ENCODE measurements around the gene MAP2K5. TPM values are rescaled to one million over a fixed set of nuclear protein-coding genes. Genes with fewer than 3 reads are reported as not detected.

MAP2K5 gene
- total and polyA plus RNA-seq, 9 of the 15 experiments (the other 6 are each of a cell fraction or from before 2014, with no cell fraction given) = 0.41 to 16.5 (median 7.5) TPM

GRCh38 chr15:67660446-67660845 is 117.9 kb downstream of the MAP2K5 start:
- H3K79me2 ChIP-seq (ENCODE audit: control insufficient read depth, insufficient read depth, low read length) = no peaks in the 10 kb centered on the region
- H4K20me1 ChIP-seq (replicated peaks; ENCODE audit: control insufficient read depth, insufficient read depth, low read length) = no peaks in the 10 kb centered on the region
- TF ChIP-seq ZNF707 (CRISPR knock-in tag; conservative IDR thresholded peaks at IDR 0.05) (no peak), ZNF23 (CRISPR knock-in tag; IDR thresholded peaks at IDR 0.05) (no peak), BCLAF1 (IDR thresholded peaks at IDR 0.05; ENCODE audit: borderline replicate concordance in 1 of 2, control insufficient read depth in 1 of 2, low read depth in 2 of 2, low read length in 1 of 2) (no peak), HNRNPH1 (optimal IDR thresholded peaks at IDR 0.05; ENCODE audit: low read depth, low read length) (no peak), ZNF311 (CRISPR knock-in tag; IDR thresholded peaks at IDR 0.05) (no peak)
- no peaks in the 10 kb centered on the region for H3K27me3 ChIP-seq (ENCODE audit: control insufficient read depth in 2 of 2, insufficient read depth in 2 of 2, low read length in 2 of 2)
- H3K4me3 ChIP-seq = no peak overlapping the region
- ChIA-PET CTCF (ENCODE audit: low intra/inter-chr PET ratio) (no interaction called here), POLR2A (interaction anchor here (1.0 to 1.3 kb wide), 3 partner anchors 10 to 25 kb away, joined by 3 read pairs; no protein-coding TSS in a partner anchor)
- H3K9ac ChIP-seq (ENCODE audit: insufficient read depth in 1 of 2, low read depth in 2 of 2, low read length in 2 of 2) = no peak overlapping the region
- intact Hi-C loops (cut with micrococcal nuclease) = no loop called here
- H3K4me1 ChIP-seq (replicated peaks in 1 of 2; ENCODE audit: control insufficient read depth in 2 of 2, insufficient read depth in 2 of 2, low read length in 2 of 2) = no peaks in the 10 kb centered on the region; a peak in 1 of 5 replicates
- H3K9me3 ChIP-seq (replicated peaks; ENCODE audit: control insufficient read depth, insufficient read depth, low read depth, low read length) = no peaks in the 10 kb centered on the region
- H3K4me2 ChIP-seq (ENCODE audit: insufficient read depth, low read length) = no peak overlapping the region
- in situ Hi-C loops (cut with MboI) = no loop called here
- no TSS peak for BruUV-seq (replicated peaks)
- H2AFZ ChIP-seq (ENCODE audit: low read depth, low read length) = no peak overlapping the region
- no peaks in the 10 kb centered on the region for H3K9me1 ChIP-seq (ENCODE audit: control insufficient read depth, insufficient read depth, low read length)
- no peaks in the 10 kb centered on the region for H3K36me3 ChIP-seq (ENCODE audit: control insufficient read depth, insufficient read depth, low read length)
- ATAC-seq = no peak
- FAIRE-seq = no peak
- no peak overlapping the region for H3K27ac ChIP-seq (ENCODE audit: extremely low read depth, low read depth, low read length)
- no peak for DNase-seq (ENCODE audit: extremely low read depth in 1 of 4, low spot score in 3 of 4)
